ENCODE data around the gene ROM1.

- TF ChIP-seq JUN (CRISPR knock-in tag; IDR thresholded peaks at IDR 0.05), result no peak
- TF ChIP-seq IRF1 (CRISPR knock-in tag; IDR thresholded peaks at IDR 0.05), result no peak
- no peak for TF ChIP-seq ATF2 (CRISPR knock-in tag; IDR thresholded peaks at IDR 0.05; ENCODE audit: borderline replicate concordance, low read depth)
- TF ChIP-seq ESRRA (CRISPR knock-in tag; IDR thresholded peaks at IDR 0.05; ENCODE audit: borderline replicate concordance), result no peak
- no peak for TF ChIP-seq ZBTB21 (CRISPR knock-in tag; IDR thresholded peaks at IDR 0.05; ENCODE audit: borderline replicate concordance)
Observed at GRCh38 chr11:62632492-62632891, 19.4 kb downstream of the ROM1 start.

All from WTC11 (cell line).